IPS-11a (cell line): Measurements from ENCODE around the gene AMN1.
A peak's percentile ranks its signal among the peaks of the same experiment; 100 is the strongest.
"Not testable (repeated sequence)": the region's sequence is repeated elsewhere in the genome, so short reads cannot be mapped to it uniquely, and the experiment has no call there.

Experiments
- H3K4me3 ChIP-seq: one replicate; pipeline ENCODE4 v1.5.1; 2013; ENCODE audit warnings: low read depth, low read length, control low read depth

The AMN1 gene

DNA sequence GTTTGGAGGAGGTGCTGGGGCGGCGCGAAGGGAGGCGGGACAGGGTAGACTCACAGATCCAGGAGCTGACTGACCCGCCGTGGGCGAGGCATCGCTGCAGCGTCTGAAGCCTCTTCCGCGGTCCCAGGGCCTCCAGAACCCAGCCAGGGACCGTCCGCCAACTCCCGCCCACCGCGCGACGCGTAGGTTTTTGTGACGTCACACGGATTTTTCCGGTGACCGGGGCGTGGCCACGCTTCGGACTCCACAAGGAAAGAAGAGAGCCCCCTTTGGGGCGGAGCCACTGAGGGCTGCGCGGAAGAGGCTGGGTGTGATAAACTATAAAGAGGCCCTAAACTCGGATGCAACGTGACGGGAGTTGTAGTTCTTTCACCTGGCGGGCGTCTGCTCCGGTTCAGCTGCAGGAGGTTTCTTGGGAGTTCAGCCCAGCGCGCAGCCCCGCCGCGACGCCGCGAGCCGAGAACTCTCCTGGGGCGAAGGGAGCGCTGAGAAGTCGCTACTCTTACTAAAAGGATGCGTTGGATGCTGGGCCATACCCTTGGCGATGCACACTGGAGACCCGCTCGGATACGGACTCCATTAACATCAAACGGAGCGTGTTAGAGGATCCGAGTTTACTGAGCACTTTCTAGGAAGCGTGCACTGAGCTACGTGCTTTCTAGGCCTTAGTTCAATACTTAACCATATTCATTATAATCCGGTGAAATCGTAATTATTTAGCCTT is at the start of gene AMN1:
Gene AMN1, minus strand, starts transcription at position 105 of the 724 bp plus-strand sequence. Its CDS starts 13 bp downstream, at position 92.
- peak within 1 kb of the TSS; percentile 74 for H3K4me3 ChIP-seq

DNA sequence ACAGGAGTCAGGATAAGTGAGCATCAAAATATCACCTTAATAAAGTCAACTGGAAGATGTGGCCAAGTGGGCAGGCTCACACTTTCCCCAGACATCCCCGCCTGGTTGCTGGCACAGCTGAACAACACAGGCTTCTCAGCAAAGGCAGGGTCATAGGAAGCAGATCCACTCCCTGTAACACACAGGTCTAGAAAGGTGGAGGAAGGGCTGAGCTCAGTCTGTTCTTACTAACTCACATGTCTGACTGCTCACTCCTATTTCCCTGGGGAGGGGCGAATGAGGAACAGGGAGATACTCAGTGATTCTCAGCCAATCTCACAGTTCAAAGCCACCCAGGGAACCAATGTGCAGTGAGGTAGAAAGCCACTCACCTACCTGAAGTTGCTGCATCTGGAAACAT is 45.0 kb upstream of the AMN1 start:
- no peak overlapping the region for H3K4me3 ChIP-seq

- H3K4me3 ChIP-seq = no peak overlapping the region
Measured at GRCh38 chr12:31773223-31773750, 44.5 kb upstream of the AMN1 start.

DNA sequence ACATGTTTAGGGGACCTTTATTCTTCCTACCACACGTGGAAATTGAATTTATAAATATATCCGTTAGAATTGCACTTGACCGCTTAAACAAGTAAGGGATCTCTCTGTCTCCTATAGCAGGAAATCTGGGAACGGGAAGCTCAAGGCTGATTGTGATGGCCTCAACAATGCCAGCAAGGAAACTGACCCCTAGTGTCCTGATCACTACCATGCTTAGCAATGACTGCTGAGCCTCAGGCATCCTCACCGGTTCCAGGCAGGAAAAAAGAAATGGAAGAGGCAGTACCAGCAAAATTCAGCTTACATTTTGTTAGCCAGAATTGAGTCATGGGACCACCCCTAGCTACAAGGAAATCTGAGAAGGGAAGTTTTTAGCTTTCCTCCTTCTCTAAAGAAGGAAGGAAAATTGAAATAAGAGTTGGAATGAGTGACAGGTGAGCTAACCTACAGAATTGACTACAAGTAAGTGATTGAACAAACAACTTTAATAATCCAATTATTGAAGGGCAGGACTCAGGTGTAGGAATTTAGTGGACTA is 43.9 kb upstream of the AMN1 start:
- no peak overlapping the region for H3K4me3 ChIP-seq

DNA sequence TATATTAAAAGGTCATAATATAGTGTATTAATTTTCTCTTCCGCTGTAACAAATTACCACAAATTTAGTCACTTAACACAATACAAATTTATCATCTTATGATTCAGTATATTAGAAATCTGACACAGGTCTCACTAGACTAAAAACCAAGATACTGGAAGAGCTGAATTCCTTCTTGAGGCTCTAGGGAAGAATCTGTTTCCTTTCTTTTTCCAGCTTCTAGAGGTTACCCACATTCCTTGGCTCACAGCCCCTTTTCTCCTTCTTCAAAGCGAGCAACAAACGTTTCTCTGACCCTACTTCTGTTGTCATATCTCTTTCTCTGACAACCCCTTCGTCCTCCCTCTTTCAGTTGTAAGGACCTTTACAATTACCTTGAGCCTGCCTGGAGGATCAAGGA is 43.4 kb upstream of the AMN1 start:
- H3K4me3 ChIP-seq = no peak overlapping the region

GRCh38 chr12:31768046-31768445 is 39.2 kb upstream of the AMN1 start:
- H3K4me3 ChIP-seq = no peak overlapping the region

DNA sequence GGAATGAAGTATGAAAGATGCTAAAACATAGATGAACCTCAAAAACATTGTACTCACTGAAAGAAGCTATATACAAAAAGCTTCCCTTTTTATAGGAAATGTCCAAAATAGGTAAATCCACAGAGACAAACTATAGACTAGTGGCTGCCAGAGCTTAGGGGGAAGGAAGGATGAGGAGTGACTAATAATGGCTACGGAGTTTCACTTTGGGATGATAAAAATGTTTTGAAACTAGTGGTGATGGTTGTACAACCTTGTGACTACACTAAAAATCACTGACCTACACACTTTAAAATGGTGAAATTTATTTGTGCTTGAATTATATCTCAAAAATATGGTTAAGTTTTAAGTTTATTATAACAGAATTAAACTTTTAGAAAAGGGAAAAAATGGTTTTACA is 37.1 kb upstream of the AMN1 start:
- H3K4me3 ChIP-seq = no peak overlapping the region

GRCh38 chr12:31759632-31760459 is 31.0 kb upstream of the AMN1 start:
- H3K4me3 ChIP-seq = no peak overlapping the region

GRCh38 chr12:31758297-31758696 is 29.5 kb upstream of the AMN1 start:
- not testable (repeated sequence) for H3K4me3 ChIP-seq

- H3K4me3 ChIP-seq = no peak overlapping the region
Measured at GRCh38 chr12:31756977-31757420, 28.2 kb upstream of the AMN1 start.

DNA sequence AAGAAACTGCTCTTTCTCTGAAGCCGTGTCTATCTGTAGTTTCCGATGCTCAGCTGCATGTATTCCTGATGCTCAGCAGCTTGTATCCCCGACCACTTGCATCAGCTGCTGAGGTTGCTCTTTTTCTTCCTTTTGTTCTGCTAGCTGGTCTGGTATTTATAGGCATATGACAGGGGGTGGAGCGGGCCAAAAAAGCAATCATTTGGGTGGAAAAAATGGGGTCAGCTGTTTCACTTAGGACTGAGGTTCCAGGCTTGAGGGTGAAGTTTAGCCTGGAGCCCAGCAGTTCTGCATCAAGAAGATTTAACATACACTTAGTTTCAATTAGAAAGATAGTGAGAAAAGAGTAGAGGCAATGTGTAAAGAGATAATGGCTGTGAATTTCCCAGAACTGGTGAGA is 23.6 kb upstream of the AMN1 start:
- no peak overlapping the region for H3K4me3 ChIP-seq

DNA sequence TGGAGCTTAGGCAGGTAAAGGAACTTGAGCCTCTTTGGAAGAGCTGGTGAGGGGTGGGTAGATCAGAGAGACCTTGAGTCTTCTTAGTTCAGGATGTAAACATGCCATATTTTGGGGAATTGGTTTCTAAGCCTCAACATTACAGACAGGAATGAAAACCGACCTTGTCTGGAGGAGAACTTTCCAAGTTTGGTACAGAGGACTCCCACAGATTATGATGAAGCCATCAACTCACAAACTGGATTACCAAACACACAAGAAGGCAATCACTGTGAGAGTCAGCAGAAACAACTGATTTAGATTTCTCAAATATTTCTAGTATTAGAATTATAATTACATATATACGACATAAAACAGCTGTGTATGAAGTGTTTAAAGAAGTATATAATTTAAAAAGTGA is 22.3 kb upstream of the AMN1 start:
- no peak overlapping the region for H3K4me3 ChIP-seq

GRCh38 chr12:31750747-31751039 is 21.9 kb upstream of the AMN1 start:
- H3K4me3 ChIP-seq = no peak overlapping the region

GRCh38 chr12:31749024-31749704 is 20.3 kb upstream of the AMN1 start:
- H3K4me3 ChIP-seq = no peak overlapping the region

DNA sequence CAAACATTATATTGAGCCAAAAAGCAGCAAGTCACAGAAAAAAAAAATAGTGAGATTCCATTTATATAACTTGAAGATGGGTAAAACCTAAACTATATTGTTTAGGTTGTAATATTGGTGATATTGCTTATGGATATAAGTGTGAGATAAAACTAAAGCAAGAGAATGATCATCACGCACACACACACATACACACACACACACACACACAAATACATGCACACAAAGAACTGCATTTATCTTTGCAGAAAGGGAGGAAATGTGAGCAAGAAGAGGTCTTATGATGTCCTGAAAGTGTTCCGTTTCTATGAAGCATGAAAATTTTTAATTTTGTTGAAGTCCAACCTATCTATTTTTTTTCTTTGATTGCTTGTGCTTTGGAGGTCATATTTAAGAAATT is 16.4 kb upstream of the AMN1 start:
- no peak overlapping the region for H3K4me3 ChIP-seq

- H3K4me3 ChIP-seq = not testable (repeated sequence)
Measured at GRCh38 chr12:31744363-31744762, 15.5 kb upstream of the AMN1 start.

GRCh38 chr12:31742891-31743290 is 14.1 kb upstream of the AMN1 start:
- no peak overlapping the region for H3K4me3 ChIP-seq

DNA sequence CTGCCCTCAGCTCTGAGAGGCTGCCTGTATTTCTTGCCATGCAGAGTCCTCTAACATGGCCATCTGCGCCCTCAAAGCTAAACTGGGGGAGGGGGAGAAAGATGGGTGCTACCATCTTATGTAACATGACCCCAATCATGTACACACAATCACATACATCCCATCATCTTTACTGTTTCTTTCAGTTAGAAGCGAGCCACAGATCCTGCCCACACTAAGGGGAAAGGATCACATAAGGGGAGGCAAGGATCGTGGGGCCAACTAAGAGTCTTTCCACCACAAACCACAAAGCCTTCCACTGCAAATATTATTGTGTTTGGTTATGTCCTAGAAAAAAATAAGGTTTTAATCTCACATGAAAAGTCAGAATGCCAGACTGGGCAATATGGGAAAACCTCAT is 11.8 kb upstream of the AMN1 start:
- H3K4me3 ChIP-seq = no peak overlapping the region

- no peak overlapping the region for H3K4me3 ChIP-seq
Measured at GRCh38 chr12:31737763-31738162, 8.9 kb upstream of the AMN1 start.

- H3K4me3 ChIP-seq = no peak overlapping the region
Measured at GRCh38 chr12:31737345-31737744, 8.5 kb upstream of the AMN1 start.

- H3K4me3 ChIP-seq = no peak overlapping the region
Measured at GRCh38 chr12:31736472-31736871, 7.7 kb upstream of the AMN1 start.
